GM18520 (cell line): ENCODE data around the gene KIF3B.
"Not testable (repeated sequence)": the region's sequence is repeated elsewhere in the genome, so short reads cannot be mapped to it uniquely, and the experiment has no call there.

ENCODE experiments used
- ATAC-seq: cut with Tn5 transposase; IDR thresholded peaks from one replicate; pipeline ENCODE4 v1.9.1; 2021; ENCODE audit not compliant: unreplicated experiment

Gene KIF3B

DNA sequence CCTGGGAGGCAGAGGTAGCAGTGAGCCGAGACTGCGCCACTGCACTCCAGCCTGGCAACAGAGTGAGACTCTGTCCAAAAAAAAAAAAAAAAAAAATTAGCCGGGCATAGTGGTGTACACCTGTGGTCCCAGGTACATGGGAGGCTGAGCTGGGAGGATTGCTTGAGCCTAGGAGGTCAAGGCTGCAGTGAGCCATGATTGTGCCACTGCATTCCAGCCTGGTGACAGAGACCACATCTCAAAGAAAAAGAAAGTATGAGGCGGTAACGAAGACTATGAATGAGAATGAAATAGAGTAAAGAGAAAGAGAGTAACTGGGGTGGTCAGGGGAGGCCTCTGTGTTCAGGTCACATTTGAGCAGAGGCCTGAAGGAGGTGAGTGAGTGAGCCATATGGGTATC, 31.2 kb upstream of the KIF3B start:
- not testable (repeated sequence) for ATAC-seq

DNA sequence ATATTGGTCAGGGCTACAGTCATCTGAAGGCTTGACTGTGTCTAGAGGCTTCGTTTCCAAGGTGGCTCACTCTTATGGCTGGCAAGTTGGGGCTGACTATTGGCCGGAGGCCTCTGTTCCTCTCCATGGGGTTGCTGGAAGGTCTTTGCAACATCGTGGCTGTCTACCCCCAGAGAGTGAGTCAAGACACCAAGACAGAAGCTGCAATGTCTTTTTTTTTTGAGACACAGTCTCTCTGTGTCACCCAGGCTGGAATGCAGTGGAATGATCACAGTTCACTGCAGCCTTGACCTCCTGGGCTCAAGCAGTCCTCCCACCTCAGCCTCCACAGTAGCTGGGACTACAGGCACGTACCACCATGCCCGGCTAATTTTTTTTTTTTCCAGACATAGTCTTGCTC, 29.4 kb upstream of the KIF3B start:
- ATAC-seq = no peak

DNA sequence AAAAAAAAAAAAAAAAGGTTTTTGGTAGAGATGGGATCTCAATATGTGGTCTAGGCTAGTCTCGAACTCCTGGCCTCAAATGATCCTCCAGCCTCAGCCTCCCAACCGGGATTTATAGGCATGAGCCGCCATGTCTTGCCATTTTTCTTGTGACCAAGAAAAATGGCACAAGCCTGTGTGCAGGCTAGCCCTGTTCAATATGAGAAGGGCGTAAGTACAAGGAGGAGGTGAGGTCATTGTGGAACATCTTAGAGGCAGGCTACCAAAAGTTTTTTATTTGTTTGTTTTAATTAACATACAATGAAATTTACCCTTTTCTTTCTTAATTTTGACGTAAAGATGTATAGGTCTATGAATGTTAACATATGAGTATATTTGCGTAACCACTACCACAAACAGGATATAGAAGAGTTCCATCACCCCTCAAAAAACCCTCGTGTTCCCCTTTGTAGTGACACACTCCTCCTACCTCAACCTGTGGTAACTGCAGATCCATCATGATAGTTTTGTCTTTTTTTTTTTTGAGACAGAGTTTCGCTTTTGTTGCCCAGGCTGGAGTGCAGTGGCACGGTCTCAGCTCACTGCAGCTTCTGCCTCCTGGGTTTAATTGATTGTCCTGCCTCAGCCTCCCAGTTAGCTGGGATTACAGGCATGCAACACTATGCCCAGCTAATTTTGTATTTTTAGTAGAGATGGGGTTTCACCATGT, 28.3 kb upstream of the KIF3B start:
- no peak for ATAC-seq

DNA sequence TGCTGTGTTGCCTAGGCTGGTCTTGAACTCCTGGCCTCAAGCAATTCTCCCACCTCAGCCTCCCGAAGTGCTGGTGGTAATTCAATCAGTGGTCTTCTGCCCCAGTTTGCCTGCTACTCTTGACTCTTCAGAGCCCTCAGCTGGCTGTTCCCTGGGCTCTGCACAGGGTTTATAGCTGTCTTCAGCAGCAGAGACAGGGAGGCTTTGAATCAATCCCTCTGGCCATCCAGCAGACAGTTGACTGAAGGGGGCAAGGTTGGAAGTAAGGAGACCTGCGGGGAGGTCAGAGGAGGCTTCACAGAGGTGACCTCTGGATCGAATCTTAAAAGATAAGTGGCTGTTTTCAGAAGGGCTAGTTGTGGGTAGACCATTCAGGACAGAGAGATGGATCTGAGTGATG, 26.0 kb upstream of the KIF3B start:
- ATAC-seq = no peak

DNA sequence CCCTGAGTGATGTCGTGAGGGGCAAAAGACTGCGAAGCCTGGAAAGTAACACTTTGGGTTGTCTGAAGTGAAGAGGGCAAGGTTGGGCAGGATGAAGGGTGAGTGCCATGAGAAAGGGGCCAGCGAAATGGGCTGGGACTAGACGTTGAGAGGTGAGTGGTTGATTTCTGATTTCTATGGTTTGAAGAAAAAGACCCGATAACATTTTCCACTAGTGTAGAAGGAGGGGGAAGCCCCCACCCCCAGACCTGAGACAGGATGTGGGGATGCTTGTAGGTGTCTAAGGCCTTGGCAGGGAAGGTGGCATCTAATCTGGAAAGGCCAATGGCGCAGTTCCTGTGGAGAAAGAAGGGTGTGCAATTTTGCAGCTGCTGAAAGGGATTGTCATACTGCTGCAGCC, 25.3 kb upstream of the KIF3B start:
- no peak for ATAC-seq

DNA sequence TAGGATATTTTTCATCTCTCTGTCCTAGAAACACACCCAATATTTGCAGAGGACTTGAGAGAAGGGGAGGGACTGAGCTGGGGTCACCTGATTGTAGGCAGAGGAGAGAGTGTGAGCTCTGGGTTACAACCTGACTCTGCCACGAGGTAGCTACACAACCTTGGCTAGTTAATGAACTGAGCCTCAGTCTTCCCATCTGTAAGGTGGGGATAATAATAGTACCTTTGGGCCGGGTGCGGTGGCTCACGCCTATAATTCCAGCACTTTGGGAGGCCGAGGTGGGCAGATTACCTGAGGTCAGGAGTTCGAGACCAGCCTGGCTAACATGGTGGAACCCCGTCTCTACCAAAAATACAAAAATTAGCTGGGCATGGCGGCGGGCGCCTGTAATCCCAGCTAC, 16.5 kb upstream of the KIF3B start:
- not testable (repeated sequence) for ATAC-seq

DNA sequence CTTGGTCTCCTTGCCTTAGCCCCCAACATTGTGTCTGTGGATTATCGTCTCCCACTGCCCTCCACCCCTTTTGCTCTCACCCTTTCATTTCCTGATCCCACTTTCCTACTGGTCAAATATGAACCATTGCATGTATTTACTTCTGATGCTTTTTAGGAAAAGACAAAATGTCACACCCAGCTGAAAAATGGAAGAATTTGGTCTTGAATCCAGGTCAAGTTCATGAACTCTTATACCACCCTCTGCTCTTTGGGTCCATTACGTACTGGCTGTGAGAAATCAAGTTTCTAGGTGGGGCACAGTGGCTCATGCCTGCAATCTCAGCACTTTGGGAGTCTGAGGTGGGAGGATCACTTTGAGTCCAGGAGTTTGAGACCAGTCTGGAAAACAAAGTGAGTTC, 15.8 kb upstream of the KIF3B start:
- no peak for ATAC-seq

DNA sequence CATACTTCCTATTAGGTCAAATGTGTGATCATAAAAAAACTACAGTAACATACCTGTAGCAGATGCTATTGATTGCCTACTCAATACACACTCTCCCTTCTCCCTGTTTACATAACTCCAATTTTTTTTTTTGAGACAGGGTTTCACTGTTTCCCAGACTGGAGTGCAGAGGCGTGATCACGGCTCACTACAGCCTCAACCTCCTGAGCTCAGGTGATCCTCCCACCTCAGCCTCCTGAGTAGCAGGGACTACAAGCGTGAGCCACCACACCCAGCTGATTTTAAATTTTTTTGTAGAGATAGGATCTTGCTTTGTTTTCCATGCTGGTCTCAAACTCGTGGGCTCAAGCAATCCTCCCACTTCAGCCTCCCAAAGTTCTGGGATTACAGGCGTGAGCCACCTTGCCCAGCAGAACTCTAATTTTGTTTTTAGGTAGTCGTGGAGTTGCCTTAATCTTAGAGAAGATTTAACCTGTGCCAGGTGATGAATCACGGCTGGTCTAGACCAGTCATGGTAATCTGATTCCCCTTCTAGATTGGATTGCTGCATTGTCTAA, 14.0 kb upstream of the KIF3B start:
- no peak for ATAC-seq

DNA sequence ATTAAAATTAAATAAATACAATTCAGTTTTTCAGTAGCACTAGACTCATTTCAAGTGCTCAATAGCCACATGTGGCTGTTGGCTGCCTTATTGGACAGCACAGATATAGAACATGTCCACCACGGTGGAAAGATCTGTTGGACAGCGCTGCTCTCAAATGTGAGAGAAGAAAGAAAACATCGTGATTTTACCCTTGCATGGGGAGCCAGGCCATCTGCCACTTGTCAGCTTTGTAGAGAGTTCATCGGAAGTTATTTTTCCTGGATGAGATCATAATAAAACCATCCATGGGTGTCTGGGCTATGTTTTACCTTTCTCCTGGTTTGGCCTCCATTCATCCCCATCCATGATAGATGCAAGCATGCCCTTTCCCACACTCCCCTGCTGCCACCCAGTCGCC, 5.8 kb upstream of the KIF3B start:
- ATAC-seq = no peak

DNA sequence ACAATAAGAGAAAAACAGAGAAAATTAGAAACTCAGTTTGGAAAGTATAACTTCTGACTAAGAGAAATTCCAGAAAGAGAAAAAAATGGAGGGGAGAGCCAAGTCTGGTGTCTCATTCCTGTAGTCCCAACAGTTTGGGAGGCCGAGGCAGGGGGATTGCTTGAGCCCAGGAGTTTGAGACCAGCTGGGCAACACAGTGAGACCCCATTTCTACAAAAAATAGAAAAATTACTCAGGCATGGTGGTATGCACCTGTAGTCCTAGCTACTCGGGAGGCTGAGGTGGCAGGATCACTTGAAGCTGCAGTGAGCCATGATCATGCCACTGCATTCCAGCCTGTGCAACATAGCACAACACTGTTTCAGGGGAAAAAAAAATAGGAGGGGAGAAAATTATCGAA, 3.1 kb upstream of the KIF3B start:
- ATAC-seq = no peak

DNA sequence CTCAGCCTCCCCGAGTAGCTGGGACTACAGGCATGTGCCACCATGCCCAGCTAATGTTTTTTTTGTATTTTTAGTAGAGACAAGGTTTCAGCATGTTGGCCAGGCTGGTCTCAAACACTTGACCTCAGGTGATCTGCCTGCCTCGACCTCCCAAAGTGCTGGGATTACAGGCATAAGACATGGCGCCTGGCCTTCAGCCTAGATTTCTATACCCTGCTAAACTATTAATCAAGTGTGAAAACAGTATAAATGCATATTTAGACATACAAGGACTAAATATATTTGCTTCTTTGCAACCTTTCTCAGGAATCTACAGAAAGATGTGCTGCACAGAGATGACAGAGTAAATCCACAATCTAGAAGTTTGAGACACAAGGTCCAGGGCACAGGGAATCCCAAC, 2.3 kb upstream of the KIF3B start:
- ATAC-seq = not testable (repeated sequence)

DNA sequence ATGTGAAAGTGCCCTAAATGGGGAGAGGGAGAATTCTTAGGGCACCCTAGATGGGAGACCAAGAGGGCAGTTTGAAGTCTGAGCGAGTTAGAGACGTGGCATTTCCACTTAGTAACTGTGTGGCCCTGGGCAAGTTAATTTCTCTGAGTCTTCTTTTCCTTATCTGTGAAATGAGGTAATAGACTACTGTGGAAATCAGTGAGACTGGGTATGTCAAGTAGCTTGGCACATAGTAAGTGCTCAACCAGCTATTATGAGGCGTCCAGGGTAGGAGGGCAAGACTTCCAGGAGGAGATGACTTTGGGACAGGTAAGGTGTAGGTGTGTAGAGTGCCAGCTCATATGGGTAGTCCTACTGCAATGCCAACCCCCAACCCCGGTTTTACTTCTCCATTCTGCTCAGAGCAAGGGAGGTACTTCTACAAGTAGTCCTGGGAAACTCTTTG, 770 bp downstream of the KIF3B start:
- peak; percentile 64 for ATAC-seq

DNA sequence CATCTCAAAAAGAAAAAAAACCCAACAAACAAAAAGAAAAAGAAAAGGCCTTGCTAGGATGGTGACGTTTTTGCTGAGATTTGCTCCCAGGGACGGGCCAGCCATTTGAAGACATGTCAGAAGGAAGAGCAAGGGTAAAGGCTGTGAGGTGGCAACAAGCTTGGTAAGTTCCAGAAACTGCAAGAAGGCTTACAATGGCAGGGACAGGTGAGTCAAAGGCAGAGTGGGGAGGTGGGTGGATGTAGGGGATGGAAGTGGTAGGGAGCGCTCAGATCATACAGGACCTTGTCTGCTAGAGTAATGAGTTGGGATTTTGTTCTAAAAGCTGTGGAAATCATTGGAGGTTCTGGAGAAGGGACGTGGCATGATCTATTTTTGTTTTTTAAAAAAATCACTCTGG, 4.3 kb downstream of the KIF3B start:
- no peak for ATAC-seq

DNA sequence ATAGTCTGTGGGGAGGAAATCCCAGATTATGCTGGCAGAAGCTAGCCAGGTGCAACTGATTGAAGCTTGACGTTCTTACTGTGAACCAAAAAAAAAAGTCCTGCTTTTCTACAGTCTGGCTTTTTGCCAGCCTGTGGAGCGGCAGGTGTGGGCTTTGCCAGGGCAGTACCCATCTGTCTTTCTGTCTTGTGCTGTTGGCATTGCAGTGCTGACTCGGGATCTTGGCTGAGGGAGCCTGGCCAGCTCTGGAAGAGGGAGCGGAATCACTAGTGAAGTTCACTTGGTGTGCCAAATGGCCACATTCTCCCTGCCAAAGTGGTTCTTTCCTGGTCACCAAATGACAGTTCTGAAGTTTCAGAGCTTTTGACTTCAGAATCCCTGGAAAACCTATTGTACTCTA, 5.0 kb downstream of the KIF3B start:
- no peak for ATAC-seq

DNA sequence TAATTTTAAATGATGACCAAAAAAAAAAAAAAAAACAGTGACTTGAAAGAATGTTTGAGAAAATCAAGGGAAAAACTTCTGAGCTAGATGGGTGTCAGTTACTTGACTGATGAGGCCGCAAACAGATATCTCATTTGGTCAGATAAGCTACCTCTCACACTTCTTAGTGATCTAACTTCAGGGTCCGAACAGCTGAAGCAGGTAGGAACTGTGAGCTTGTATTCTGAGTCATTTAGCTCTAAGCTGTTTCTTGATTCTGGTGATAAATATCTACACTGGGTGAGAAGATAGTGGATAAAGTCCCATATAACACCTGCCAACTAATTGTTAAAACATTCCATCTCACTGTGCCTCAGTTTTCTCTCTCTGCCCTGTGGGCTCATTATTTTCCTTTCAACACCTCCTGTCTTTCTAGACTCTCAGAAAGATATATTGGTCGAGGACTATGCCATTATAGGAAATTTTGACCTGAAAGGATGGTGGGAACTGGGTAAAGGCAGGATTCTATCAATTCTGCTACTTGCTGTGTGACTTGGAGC, 7.7 kb downstream of the KIF3B start:
- peak; percentile 36 for ATAC-seq

DNA sequence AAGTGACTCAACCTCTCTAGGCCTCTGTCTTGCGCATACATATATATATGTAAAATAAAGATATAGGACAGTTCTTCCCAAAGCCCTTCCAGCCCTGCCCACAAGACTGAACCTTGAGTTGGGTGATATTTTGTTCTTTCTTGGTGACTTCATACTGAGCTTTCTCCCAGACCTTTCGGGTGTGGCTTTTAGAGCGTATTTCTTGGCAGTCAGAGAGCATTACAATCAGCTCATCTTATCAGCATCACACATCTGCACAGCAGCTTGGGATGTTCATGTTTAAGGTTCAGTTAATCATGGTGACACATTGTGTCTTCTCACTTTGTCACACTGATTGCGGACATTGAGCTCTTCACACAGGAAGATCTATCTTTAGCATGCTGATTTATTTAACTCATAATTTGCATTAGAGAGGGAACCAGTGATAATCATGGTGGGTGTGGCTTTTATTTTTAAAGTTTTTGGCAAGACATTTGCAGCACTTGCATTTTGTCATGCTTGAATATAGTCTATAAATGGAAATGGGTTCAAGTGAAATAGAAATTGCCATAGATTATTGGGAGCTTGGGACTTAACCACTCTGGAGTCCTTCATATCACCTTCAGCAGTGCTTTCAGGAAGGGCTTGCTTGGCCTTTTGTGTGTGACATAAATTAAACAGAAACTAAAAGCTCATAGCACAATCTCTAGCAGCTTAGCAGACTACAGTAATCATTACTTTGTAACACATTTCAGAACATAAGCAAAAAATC, 8.3 kb downstream of the KIF3B start:
- peak; percentile 76 for ATAC-seq

DNA sequence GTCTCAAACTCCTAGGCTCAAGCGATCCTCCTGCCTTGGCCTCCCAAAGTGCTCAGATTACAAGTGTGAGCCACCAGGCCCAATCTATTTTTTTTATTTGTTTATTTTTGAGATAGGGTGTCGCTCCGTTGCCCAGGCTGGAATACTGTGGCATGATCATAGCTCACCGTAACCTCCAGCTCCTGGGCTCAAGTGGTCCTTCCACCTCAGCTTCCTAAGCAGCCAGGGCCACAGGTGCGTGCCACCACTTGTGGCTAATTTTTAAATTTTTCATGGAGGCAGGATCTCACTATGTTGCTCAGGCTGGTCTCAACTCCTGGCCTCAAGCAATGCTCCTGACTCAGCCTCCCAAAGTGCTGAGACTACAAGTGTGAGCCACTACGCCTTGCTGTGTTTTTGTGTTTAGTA, 9.8 kb downstream of the KIF3B start:
- ATAC-seq = no peak

DNA sequence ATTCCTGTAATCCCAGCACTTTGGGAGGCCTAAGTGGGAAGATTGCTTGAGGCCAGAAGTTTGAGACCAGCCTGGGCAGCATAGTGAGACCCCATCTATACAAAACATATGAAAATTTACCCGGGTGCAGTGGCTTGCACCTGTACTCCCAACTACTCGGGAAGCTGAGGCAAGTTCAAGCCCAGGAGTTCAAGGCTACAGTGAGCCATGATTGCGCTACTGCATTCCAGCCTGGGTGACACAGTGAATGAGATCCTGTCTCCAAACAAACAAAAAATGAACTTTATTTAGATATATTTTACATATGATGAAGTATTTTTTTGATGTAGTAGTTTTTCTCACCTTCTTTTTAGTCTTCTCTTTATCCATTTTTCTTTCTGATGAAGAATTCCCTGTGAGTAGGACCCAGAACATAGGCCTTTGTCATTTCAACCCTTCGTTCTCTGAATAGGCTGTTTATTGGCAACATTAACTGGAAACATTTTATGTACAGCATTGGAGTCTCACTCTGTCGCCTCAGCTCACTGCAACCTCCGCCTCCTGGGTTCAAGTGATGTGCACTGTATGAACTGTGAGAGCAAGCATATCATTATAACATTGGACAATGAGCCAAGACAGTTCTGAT, 10.9 kb downstream of the KIF3B start:
- ATAC-seq = no peak

DNA sequence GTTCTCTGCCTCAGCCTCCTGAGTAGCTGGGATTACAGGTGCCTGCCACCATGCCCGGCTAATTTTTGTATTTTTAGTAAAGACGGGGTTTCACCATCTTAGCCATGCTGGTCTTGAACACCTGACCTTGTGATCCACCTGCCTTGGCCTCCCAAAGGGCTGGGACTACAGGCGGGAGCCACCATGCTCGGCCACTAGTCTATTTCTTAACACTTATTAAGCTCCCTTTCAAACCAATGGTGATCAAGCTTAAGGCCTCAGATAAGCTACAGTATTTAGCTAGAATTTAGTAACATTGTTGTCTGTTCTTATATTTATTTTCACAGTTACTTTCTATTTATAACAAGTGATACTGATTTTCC, 11.8 kb downstream of the KIF3B start:
- not testable (repeated sequence) for ATAC-seq

DNA sequence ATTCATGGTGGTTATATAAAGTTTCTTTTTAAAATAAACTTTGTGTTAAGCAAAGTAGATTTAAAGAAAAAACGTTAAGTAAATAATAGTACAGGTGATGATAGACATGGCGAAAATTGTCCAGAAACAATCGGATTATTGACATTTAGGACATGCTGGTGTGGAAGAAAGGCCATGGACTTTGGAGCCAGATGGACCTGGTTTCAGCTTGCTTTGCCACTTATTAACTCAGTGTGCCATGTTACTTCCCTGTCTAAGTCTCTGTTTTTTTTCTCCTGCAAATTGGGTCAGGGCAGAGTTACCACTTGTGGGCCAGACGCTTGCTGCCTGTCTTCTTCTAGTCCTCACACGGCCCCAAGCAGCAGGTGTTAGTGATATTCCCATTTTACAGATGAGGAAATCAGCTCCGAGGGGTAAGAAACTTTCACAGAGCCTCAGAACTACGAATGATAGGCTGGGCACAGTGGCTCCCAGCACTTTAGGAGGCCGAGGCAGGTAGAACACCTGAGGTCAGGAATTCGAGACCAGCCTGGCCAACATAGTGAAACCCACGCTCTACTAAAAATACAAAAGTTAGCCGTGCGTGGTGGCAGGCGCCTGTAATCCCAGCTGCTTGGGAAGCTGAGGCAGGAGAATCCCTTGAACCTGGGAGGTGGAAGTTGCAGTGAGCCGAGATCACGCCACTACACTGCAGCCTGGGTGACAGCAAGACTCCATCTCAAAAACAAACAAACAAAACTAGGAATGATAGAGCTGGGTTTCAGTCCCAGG, 12.4 kb downstream of the KIF3B start:
- no peak for ATAC-seq

DNA sequence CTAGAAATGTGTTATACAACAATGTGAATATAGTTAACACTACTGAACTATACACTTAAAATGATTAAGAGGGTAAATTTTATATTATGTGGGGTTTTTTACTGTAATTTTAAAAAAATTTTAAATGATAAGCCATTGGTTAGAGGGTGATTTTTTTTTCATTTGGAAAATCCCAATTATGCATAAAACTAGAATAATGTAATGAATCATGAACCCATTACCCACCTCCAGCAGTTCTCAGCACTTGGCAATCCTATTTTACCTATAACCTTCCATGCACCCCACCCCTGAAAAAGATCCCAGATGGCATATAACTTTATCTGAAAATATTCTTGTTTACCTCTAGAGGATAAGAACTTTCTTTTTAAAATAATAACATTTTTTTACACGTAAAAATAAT, 13.7 kb downstream of the KIF3B start:
- no peak for ATAC-seq
